Measurements from ENCODE around the gene RRAGC.

Gene RRAGC

DNA sequence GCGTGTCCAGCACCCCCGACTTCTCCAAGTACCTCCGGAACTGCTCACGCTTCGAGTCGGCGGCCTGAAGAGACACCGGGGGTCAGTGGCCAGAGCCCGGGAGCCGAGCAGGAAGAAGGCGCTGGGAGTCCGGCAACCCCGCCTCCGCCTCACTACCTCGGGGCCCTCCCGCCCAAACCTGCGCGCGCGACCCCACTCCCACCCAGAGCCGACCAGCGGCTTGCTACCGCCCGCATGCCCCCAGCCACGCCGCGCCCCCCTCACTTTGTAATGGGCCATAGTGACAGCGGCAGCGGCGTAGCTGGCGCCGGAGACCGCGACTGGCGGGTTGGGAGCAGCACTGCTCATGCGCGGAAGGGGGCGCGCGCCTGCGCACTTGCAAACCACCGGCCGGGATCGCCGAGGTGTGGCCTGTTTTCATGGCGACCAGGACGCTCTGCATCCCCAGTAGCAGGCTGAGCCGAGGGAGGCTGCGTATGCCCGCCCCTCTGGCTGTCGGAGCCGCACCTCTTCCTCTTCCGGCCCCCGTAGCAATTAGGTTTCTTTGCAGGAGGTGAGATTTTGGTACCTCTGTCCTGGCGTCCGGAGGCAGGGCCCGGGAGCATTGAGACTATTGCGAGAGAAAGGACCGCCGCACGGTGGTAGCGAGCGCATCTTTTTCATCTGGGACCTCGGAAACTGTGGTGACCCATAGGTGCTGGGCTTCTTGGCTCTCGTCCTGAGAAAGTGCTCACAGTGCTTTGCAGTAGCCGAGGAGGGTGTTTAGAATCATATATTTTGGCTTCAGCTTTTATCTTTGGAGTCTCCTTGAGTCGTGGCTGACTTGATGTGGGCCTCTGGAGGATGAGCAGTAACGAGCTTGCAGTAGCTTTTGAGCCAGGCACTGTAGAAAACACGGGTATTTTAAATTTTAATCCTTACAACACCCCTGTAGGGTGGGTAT lies 13.7 kb upstream of the RRAGC start, which contains the start of gene MYCBP:
MYCBP (minus strand) TSS at position 322 of the 943 bp plus-strand sequence; CDS start at position 279, 43 bp downstream.
- TF ChIP-seq GATA3 (IDR thresholded peaks at IDR 0.05; ENCODE audit: low read depth, low read length) = no peak
- no peak; the same call in 1 of the 2 replicates for TF ChIP-seq GATA2 (IDR thresholded peaks at IDR 0.05; ENCODE audit: low read depth, low read length)

DNA sequence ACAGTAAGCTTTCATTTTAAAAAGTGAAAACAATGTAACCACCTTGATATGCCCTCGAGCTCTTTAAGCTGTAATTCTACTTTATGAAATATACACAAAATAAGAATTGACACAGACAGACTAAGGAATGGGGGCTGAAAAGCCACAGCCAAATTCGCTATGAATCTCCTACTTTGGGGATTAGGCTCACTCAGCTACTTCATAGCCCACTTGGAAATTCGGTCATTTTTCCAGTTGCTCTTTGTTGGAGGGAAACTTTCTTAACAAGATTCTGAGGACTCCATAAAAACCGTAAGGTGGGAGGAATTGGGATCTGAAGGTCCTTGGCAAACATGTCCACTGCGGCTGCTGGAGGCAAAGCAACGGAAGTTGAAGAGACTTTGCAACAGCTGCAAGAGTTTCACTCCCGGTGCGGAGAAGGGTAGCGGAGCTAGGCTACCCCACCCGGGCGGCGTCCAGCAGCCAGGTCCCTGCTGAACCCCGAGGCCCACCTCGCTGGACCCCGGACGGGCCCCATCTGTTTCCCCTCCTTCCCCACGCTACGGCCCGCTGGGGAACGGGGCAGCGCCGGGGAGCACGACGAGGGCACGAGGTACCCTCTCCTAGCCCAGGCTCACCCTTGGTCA lies 12.9 kb upstream of the RRAGC start:
- TF ChIP-seq GATA2 (IDR thresholded peaks at IDR 0.05; ENCODE audit: low read depth, low read length) = no peak
- no peak for TF ChIP-seq GATA3 (IDR thresholded peaks at IDR 0.05; ENCODE audit: low read depth, low read length)

DNA sequence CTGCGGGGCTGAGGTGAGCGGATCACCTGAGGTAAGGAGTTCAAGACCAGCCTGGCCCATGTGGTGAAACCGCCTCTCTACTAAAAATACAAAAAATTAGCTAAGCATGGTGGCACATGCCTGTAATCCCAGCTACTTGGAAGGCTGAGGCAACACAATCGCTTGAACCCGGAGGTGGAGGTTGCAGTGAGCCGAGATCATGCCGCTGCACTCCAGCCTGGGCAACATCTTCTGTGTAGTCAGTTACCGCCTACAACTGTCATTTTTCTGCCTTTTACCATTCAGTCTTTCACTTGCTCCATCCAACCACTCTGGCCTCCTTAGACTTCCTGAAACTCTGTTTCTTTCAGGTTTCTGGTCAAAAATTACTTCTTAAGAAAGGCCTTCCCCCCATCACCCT lies 11.4 kb upstream of the RRAGC start:
- TF ChIP-seq GATA3 (IDR thresholded peaks at IDR 0.05; ENCODE audit: low read depth, low read length) = no peak
- no peak for TF ChIP-seq GATA2 (IDR thresholded peaks at IDR 0.05; ENCODE audit: low read depth, low read length)

DNA sequence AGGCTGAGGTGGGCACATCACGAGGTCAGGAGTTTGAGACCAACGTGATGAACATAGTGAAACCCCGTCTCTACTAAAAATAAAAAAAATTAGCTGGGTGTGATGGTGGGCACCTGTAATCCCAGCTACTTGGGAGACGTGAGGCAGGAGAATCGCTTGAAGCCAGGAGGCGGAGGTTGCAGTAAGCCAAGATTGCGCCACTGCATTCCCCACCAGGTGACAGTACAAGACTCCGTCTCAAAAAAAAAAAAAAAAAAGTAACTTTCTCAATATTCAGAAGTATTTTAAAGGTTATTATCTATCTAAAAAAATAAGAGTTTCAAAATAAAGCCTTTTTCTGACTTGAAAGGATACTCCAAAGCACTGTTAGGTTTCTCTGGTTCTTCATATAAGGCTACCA lies 7.6 kb upstream of the RRAGC start:
- TF ChIP-seq GATA2 (IDR thresholded peaks at IDR 0.05; ENCODE audit: low read depth, low read length) (no peak), GATA3 (IDR thresholded peaks at IDR 0.05; ENCODE audit: low read depth, low read length) (no peak)

DNA sequence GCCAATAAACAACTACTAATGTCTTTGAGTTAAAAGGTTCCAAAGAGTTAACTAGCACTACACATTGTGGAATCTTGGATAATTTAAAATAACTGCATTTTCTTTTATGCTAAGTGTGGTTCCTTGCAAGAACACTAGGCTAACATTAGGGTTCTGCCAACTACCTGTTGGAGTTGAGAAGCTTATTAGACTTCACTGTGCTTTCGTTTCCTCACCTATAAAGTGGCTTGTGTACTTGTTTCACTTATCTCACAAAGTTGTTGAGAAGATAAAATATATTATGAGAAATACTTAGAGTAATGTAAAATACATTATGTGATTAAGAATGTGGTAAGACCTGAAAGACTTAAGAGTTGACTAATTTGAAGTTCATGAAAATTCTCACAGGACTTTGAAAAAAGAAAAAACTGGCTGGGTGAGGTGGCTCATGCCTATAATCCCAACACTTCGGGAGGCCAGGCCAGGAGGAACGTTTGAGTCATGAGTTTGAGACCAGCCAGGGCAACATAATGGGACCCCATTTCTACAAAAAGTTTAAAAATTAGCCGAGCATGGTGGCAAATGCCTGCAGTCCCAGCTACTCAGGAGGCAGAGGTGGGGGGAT lies 5.6 kb upstream of the RRAGC start:
- TF ChIP-seq GATA3 (IDR thresholded peaks at IDR 0.05; ENCODE audit: low read depth, low read length) (no peak), GATA2 (IDR thresholded peaks at IDR 0.05; ENCODE audit: low read depth, low read length) (no peak)

DNA sequence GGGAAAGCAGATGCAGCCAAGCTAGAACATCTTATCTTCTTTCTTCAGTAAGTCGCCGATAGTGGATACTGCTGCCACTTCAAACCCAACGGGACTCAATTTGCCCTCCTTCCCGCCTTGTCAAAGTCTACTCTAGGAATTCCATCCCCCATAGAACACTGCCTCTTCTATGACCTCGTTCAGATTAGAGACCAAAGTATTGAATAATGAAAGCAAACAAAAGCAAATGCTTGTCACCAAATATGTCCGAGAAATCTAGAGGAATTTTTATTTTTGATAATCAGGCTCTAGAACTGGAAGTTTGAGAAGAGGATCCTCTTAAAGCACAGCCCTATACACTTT lies 853 bp upstream of the RRAGC start:
- no peak for TF ChIP-seq GATA2 (IDR thresholded peaks at IDR 0.05; ENCODE audit: low read depth, low read length)

GRCh38 chr1:38858833-38859560 lies 575 bp downstream of the RRAGC start:
- no peak for TF ChIP-seq GATA3 (IDR thresholded peaks at IDR 0.05; ENCODE audit: low read depth, low read length)
- TF ChIP-seq GATA2 (IDR thresholded peaks at IDR 0.05; ENCODE audit: low read depth, low read length) = no peak

DNA sequence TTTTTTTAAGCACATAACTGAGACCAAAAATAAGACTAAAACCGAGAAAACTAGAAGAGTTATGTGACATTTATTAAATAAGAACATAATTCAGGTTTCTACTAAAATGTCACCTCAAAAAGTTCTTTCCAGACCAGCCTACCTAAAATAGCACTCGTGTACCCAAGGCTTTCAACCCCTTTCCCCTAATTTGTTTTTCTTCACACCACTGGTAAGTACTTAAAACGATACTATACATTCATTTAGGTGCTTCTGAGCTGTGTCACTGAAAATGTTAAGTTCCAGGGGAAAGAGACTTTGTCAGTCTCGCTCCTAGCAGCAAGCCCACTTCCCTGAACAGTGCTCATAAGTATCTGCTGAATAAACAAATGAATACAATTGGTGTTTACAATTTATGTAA lies 6.8 kb downstream of the RRAGC start:
- TF ChIP-seq GATA2 (IDR thresholded peaks at IDR 0.05; ENCODE audit: low read depth, low read length) (no peak), GATA3 (IDR thresholded peaks at IDR 0.05; ENCODE audit: low read depth, low read length) (no peak)

DNA sequence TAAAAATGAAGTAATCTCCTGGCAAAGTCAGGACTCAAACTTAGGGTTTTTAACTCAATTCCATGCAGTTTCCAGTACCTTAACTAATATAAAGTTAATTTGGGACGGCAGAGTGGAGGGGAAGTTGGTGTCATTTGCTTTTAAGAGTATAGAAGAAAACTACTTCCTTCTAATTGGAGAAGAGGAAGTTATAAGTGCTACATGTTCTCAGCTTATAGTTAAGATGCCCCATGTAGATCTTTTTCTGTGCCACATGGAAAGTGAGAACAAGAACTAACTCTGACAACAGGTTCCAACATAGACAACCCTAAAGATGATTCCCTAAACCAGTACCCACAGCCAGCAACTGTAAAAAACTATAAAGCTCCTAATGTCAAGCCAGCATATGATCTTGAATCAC lies 11.5 kb downstream of the RRAGC start:
- TF ChIP-seq GATA2 (IDR thresholded peaks at IDR 0.05; ENCODE audit: low read depth, low read length) = no peak

GRCh38 chr1:38846210-38846609 lies 13.4 kb downstream of the RRAGC start:
- TF ChIP-seq GATA2 (IDR thresholded peaks at IDR 0.05; ENCODE audit: low read depth, low read length) = no peak
- no peak for TF ChIP-seq GATA3 (IDR thresholded peaks at IDR 0.05; ENCODE audit: low read depth, low read length)

DNA sequence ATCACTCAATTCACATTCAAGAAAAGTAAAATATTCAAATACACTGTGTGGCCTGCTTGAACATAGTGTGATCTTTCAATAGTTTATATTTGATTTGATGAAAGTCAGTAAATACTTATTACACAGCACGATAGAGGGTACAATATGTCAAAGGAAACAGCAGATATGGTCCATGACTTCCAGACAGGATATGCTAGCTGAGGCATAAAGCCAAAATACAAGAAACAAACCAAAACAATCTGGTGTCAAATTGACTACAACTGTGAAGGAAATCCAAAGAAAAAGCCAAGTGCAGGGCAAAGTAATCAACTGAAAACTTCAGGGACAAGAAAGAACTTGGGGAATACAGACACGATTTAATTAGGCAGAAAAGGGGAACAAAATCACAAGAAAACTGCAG lies 19.3 kb downstream of the RRAGC start:
- TF ChIP-seq GATA3 (IDR thresholded peaks at IDR 0.05; ENCODE audit: low read depth, low read length) (no peak), GATA2 (IDR thresholded peaks at IDR 0.05; ENCODE audit: low read depth, low read length) (no peak)

- no peak for TF ChIP-seq GATA3 (IDR thresholded peaks at IDR 0.05; ENCODE audit: low read depth, low read length)
- no peak for TF ChIP-seq GATA2 (IDR thresholded peaks at IDR 0.05; ENCODE audit: low read depth, low read length)
These were observed 20.2 kb downstream of the RRAGC start for GRCh38 chr1:38839363-38839762.

DNA sequence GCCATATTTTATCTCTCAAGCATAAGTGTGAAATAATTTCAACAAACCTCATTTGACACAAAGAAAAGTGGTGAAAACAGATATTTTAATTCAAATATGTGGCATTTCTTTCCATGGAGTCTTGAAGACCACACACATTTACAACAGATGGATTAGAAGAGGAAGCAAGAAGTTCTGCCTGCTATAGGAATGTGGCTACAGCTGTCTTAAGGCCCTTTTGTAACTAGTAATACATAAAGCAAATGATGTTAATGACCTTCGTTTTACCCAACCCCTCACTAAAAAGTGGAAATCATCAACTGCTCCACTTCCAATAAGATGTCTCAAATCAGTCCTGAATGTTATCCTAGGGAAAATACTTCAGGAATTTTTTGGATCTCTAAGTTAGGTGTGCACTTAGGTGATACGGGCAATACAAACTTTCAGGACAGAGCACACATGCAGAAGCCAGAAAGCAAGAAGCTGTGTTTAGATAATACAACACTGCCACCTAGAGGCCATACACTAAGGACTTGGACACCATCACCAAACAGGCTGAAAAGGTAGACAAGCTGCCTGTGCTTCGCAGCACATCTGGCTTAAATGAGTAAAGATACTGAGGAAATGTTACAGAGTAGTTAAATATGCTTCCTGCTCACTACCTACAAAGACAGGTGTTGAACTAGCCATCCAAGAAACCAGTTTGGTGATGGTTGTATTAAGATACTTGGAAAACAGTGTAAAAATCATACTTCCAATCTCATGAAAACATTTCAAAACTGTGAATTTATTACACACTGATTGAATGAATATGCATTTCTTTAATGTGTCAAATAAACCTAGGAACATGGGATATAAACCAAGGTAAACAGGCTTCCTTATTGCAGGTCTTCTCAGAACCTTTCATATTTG lies 24.4 kb downstream of the RRAGC start:
- TF ChIP-seq GATA2 (IDR thresholded peaks at IDR 0.05; ENCODE audit: low read depth, low read length) = no peak
- no peak for TF ChIP-seq GATA3 (IDR thresholded peaks at IDR 0.05; ENCODE audit: low read depth, low read length)
